ENCODE results near the gene MYO9A.
A peak's percentile ranks its signal among the peaks of the same experiment; 100 is the strongest.

The MYO9A gene

DNA sequence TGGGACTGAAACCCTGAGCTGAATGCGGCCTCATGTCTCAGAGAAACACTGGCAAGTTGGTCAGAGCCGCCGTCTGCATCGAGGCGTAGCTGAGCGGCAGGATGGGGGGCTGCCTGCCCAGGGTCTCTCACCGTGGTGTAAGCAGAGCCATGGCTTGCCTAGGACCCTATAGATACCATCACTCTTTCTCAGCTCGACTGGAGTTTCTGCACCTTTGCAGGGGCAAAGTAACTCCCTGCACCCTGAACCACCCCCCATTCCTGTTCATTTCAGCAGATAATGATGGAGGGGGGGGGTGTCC, 336.0 kb downstream of the MYO9A start:
- TF ChIP-seq ZFX (IDR thresholded peaks at IDR 0.05; ENCODE audit: borderline replicate concordance) = no peak
- TF ChIP-seq, protein P1, sequence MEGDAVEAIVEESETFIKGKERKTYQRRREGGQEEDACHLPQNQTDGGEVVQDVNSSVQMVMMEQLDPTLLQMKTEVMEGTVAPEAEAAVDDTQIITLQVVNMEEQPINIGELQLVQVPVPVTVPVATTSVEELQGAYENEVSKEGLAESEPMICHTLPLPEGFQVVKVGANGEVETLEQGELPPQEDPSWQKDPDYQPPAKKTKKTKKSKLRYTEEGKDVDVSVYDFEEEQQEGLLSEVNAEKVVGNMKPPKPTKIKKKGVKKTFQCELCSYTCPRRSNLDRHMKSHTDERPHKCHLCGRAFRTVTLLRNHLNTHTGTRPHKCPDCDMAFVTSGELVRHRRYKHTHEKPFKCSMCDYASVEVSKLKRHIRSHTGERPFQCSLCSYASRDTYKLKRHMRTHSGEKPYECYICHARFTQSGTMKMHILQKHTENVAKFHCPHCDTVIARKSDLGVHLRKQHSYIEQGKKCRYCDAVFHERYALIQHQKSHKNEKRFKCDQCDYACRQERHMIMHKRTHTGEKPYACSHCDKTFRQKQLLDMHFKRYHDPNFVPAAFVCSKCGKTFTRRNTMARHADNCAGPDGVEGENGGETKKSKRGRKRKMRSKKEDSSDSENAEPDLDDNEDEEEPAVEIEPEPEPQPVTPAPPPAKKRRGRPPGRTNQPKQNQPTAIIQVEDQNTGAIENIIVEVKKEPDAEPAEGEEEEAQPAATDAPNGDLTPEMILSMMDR (IDR thresholded peaks at IDR 0.05) = no peak
- no peak overlapping the region for H3K27ac ChIP-seq

GRCh38 chr15:71781179-71781964, 336.6 kb downstream of the MYO9A start:
- no peak overlapping the region for H3K27ac ChIP-seq
- TF ChIP-seq, protein P1 (IDR thresholded peaks at IDR 0.05) = no peak
- no peak for TF ChIP-seq ZFX (IDR thresholded peaks at IDR 0.05; ENCODE audit: borderline replicate concordance)

DNA sequence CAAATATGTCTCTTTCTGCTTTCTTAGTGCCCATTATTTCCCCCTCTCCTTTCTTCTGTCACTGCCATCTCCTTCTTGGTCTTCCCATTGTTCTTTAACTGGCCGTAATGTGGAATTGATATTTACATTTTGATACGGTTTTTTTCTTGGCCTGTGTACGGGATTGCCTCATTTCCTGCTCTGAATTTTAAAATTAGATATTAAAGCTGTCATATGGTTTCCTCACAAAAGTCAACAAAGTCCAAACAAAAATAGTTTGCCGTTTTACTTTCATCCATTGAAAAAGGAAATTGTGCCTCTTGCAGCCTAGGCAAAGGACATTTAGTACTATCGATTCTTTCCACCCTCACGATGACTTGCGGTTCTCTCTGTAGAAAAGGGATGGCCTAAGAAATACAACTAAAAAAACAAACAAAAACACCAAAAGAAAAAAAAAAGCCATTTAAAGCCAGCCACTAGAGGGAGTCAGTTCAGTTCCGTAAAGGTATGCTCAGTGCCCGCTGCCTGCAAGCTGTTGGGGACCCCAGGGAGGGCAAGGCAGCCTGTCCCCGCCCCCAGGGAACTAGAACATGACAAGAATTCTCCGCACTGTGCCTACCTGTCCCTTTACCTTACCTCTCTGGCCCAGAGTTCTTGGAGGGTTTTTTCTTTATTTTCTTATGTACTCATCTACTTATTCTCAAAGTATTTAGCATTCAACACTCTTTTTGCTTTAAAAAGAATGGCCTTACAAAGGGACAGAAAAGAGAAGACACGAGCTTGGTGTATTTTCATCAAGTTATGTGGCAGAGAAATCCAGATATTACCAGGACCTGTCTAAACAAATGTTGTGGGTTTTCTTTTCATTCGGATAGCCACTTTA, 337.6 kb downstream of the MYO9A start:
- no peak overlapping the region for H3K27ac ChIP-seq
- TF ChIP-seq, protein P1 (IDR thresholded peaks at IDR 0.05) = peak; percentile 89
- no peak for TF ChIP-seq ZFX (IDR thresholded peaks at IDR 0.05; ENCODE audit: borderline replicate concordance)

DNA sequence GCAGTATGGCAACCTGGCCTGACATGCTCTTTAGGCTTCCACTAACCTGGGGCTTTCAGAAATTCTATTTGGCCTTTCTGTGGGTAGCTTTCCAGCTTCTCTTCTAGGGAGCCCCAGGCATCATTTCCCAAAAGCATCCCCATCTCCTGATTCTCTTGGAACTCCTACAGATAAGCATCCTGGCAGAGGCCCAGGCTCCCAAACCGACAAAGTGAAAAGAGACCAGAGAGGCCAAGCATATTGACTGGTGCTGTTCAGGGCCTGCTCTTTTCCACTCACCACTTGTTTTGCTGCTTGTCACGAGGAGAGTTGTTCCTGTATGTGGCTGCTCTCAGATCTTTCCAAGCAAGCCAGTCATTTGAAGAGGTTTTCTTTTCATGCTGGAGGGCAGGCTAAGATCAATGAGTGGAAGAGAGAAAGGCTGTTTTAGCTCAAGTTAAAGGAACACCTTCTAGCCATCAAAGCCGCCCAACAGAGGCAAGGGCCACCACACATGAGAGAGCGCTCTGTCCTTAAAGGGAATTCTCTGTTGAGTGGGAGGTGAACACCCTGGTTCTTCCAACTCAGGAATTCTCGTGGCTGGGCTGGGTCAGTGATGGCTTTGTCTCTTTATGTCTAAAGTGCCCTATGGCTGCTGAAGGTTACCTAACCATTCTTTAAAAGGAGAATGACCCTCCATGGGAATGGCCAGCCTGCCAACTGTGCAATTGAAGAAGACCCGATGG, 338.7 kb downstream of the MYO9A start:
- no peak overlapping the region for H3K27ac ChIP-seq
- TF ChIP-seq, protein P1 (IDR thresholded peaks at IDR 0.05) = no peak

DNA sequence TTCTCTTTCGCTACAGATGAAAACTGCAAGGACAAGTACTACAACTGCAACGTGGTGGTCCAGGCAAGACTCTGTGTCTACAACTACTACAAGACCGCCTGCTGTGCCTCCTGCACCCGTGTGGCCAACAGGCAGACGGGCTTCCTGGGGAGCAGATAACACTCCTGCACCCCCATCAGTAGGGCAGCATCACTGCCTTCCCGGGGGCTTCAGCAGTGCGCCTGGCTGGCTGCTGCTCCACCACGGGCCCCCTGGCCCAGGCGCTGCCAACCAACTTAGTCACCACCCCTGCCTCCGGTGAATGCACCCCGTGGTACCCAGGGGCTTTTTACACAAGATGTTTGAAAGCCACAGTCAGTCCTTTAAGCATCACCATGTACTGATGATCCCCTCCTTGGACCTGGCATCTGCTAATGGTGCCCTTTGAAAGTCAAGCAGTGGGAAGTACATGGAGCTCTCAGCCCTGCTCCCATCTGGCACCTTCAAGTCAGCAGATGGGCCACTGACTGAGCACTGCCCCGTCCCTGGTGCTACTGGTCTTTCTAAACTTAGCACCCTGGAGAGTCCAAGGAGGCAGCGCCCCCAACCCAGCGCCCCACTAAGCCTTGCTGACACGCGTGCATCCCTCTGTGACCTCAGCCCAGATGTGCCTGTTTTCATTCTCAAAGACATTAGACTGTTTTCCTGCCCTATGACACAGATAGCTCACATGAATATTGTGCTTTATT, 340.6 kb downstream of the MYO9A start:
- no peak overlapping the region for H3K27ac ChIP-seq

GRCh38 chr15:71776304-71776703, 341.6 kb downstream of the MYO9A start:
- no peak for TF ChIP-seq ZFX (IDR thresholded peaks at IDR 0.05; ENCODE audit: borderline replicate concordance)
- TF ChIP-seq, protein P1 (IDR thresholded peaks at IDR 0.05) = no peak
- no peak overlapping the region for H3K27ac ChIP-seq

More for the DNA sequence above, 340.6 kb downstream of the MYO9A start:
- TF ChIP-seq ZFX (IDR thresholded peaks at IDR 0.05; ENCODE audit: borderline replicate concordance) = no peak
- TF ChIP-seq, protein P1 (IDR thresholded peaks at IDR 0.05) = no peak

Measured in 22Rv1 (cell line).